GM10266 (cell line): ENCODE data around the gene MYF6.

ENCODE experiments used
- DNase-seq: peaks from one replicate; pipeline ENCODE4 v3.0.0; 2012; ENCODE audit errors: extremely low spot score
- CTCF ChIP-seq: IDR thresholded peaks from 2 replicates; pipeline ENCODE4 v1.5.1; 2012; ENCODE audit warnings: mild to moderate bottlenecking, low read depth; ENCODE audit not compliant: control insufficient read depth, insufficient read depth; ENCODE audit errors: missing control alignments

The MYF6 gene

GRCh38 chr12:80704420-80704819, 3.0 kb upstream of the MYF6 start:
- no peak for TF ChIP-seq CTCF
- DNase-seq, result no peak

DNA sequence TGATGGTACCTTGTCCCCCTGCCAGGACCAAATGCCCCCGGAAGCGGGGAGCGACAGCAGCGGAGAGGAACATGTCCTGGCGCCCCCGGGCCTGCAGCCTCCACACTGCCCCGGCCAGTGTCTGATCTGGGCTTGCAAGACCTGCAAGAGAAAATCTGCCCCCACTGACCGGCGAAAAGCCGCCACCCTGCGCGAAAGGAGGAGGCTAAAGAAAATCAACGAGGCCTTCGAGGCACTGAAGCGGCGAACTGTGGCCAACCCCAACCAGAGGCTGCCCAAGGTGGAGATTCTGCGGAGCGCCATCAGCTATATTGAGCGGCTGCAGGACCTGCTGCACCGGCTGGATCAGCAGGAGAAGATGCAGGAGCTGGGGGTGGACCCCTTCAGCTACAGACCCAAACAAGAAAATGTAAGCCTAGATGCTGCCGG, 410 bp downstream of the MYF6 start:
- no peak for TF ChIP-seq CTCF

DNA sequence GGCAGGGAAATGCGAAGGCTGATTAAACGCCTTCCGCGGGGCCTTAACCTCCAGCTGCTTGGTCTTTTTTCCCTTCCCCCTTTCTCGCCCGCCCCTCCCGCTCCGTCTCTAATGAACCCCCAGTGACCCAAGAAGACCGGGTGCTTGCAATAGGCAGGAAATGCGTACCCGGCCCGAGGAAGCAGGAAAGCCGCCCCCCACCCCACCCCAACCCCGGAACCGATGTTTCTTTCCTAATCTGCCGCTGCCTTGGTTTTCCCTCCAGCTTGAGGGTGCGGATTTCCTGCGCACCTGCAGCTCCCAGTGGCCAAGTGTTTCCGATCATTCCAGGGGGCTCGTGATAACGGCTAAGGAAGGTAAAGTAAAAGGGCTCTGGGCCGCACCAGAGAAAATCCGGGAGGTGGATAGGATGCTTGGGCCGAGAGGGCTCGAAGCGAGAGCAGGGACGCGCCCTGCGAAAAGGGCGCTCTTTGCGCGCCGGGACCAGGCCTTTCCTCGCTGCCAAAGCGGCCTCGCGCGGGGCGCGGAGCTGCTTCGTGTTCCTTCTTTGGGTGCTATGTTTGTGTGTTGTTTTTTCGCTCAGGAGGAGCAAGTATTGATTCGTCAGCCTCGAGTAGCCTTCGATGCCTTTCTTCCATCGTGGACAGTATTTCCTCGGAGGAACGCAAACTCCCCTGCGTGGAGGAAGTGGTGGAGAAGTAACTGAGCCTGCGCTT, 983 bp downstream of the MYF6 start:
- TF ChIP-seq CTCF, result no peak
- no peak for DNase-seq

More for the DNA sequence above, 410 bp downstream of the MYF6 start:
- DNase-seq, result no peak

DNA sequence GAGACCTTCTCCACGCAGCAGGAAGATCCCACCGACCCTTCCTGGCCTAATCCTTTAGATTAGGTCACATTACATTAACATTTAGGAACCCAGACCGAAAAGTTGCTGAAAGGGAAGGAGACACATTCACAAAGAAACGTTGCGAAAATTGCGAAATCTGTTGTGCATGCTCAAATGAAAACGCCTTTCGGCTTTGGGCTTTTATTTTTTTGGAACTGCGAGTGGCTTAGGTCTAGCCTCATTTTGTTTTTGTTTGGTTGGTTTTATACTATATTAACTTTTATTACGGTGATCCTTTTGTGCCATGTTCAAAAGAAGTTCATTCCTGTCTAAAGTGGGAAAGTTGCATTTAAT, 1.5 kb downstream of the MYF6 start:
- no peak for TF ChIP-seq CTCF
- DNase-seq, result no peak

DNA sequence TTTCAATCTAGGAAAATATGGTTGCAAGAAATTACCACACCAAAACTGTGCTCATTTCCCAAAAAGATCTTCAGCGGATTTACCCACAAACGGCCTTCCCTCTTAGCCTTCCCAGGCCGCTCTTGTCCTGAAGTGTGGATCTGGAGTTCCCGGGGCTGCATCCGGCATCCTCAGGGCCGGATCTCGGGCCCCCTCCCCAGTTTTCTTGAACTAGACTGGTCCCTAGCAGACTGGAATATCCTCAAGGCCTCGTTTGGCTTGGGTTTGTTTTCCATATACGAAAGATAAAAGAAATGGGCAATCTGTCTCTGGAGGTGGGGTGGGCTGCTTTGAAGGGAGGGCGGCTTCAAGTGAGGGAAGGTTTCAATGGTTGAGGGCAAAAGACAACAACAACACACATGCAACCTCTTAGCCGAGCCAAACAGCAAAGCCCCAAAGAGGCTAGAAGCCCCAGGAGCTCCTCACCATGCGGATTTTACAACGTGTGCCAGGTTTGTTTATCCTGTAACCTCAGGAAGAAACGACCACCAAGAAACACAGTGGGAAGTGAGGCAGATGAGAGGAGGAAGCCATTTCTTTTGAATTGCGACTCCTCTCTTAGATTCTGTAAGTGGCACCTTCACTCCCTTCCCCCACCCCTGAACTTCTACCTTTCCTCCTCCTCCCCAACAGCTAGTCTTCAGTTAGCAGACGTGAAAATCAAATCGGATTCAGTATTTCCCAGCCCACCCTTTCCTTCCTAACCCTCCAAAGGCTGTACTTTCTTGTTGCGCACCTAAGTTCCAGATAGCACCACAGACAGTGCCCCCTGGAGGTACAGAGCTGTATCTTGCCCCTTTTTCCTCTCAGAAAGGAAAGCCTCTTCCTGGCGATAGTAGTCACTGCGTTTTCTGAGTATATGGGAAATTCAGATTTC, 2.6 kb downstream of the MYF6 start:
- DNase-seq, result peak; percentile 50
- TF ChIP-seq CTCF, result peak; percentile 50

- TF ChIP-seq CTCF, result no peak
- no peak for DNase-seq
These were observed 3.5 kb downstream of the MYF6 start for GRCh38 chr12:80710727-80711449.
